ENCODE data around the gene MOB2. TPM values are rescaled to one million over a fixed set of nuclear protein-coding genes. Genes with fewer than 3 reads are reported as not detected.

The MOB2 gene
- polyA plus RNA-seq, 4 donors = 30.3 to 34.8 (median 33.6) TPM

DNA sequence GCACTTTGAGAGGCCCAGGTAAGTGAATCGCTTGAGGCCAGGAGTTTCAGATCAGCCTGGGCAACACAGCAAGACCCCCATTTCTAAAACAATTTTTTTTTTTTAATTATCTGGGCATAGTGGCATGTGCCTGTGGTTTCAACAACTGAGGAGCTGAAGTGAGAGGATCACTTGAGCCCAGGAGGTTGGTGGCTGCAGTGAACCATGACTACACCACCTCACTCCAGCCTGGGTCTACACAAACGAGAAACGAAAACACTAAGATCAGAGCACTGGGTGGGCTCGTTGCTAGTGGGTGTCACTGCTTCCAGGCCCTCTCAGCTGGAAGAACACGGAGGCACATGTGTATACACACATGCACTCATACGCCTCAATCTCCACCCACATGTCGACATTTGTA lies 4.1 kb upstream of the MOB2 start:
- no peak for DNase-seq (ENCODE audit: low read depth in 4 of 4, low spot score in 2 of 4)

DNA sequence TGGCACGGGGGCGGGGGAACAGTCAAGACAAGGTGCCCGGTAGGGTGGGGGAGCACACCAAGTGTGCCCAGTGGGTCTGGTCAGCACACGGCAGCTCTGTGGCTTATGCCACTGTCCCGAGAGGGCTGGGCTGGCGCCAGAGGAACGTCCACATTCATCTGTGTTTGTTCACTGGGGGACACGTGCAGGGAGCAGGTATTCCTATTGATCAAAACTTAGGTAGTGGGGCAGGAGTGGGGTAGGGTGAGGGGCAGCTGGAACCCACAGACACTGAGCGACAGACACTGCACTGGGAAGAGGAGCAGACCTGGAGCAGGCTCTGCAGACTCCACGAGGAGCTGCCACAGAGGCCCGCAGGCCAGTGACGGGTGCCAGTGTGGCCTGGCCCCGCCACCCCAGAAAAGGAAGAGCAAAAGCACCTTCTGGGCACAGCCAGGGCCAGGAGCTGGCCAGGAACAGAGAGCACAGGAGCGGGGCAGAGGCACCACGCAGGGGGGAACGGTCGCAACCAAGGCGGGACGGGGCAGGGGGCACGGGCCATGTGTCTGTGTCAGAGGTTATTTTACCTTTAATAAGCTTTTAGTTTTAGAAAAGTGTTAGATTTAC lies 2.1 kb upstream of the MOB2 start:
- DNase-seq (ENCODE audit: low read depth in 4 of 4, low spot score in 2 of 4) = no peak

DNA sequence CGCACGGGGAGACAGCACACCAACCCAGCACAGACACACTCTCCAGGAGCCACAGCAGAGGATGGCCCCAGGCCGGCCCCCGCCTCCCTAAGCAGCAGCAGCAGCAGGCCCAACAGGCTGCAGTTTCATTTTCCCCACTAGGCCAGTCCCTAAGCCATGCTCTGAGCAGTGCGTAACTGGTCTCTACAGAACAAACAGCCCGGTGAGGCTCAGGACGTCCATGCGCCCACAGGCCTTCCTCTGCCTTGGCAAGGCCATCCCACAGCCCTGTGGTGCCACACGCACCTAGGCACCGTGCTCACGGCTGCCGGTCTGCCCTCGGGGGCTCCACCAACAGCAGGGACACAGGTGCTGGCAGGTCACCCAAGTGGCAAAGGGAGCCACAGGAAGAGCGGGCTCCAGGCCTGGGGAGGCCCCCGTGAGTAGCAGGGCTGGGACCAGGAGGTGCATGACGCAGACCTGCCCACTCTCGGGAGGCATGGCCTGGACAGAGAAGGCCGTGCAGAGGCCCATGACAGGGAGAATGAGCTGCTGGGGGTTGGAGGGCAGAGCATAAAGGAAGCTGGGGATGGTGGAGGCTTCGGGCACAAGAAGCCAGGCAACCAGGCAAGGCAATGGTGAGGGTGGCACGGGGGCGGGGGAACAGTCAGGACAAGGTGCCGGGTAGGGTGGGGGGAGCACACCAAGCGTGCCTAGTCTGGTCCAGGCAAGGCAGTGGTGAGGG lies 1.4 kb upstream of the MOB2 start:
- no peak for DNase-seq (ENCODE audit: low read depth in 4 of 4, low spot score in 2 of 4)

DNA sequence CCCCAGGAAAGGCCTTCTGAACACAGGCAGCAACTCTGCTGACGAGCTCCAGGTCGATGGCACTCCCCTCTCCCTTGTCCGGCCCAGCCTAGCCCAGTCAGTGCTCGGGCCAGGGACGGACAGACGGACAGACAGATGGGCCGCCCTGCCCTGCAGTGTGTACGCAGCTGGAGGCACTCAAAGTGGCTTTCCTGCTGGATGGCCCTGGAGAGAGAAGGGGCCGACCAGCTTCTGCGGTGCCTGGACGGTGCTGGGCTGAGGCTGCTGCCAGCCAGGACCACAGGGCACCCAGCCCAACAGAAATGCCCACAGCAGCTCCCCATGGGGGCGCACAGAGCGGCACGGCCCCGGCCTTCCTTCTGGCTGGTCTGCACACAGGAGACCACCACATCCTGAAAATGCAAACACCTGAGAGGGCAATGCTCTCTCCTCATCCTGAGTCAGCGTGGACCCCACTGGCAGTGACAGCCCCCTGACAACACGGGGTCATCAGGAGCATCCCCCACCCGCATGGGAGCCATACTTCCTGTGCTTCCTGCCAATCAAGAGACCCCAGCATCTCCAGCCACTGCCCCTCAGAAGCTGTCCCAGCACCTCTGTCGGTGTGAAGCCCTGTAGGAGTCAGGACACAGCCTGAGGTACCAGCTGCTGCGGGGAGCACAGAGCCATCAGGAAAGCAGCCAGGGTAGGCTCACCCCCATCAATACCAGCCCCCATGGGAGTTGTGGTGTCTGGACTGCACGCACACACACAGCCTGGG lies 692 bp upstream of the MOB2 start:
- no peak for DNase-seq (ENCODE audit: low read depth in 4 of 4, low spot score in 2 of 4)

DNA sequence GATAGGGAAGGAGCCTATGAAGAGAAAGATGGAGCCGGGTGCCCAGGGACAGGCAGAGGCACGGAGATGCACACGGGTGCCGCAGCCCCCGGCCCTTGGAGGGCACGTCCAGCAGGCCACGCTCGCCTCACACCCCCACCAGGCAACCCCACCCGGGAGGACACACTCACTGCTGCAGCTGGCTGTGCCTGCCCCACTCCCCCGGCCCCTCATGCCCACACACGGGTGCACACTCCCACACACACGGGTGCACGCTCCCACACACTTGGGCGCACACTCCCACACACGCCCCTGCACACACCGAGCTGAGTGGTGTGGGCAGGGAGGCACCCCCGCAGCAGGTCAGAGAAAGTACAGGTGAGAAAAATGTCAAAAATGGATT lies 1.1 kb downstream of the MOB2 start:
- no peak for DNase-seq (ENCODE audit: low read depth in 4 of 4, low spot score in 2 of 4)

DNA sequence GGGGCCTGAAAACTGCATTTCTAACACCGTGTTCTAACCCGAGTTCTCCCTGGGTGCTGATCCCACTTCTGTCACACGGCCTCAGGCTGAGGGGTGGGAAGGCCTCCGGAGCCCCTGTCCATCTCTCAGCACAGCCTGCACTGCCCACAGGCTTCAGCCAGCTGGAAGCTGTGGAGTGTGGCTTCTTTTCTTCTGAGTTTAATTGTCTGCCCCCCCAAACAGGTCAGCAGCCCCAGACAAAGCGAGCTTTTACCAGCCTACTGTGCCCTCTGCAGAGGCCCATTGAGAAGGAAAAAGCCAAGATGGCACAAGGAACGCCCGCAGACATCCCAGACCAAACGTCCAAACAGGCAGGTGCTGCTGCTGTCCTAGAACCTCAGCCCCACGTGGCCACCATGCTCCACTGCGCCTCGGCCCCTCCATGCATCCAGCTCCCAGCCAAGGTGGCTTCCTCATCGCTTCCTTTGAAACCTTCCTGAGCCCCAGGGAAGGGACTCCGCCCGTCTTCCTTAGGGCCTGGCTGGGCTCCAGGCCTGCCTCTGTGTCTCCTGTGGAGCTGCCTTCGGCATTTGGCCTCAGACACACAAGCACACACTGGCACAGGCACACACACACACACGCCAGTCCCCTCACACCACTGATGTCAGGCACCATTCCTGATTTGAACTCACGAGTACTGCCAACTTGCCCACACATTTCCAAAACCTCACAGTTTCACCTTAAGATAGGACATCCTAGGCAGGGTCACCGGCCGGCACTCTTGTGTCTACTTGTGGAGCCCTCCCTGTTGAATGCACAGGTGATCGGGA lies 1.7 kb downstream of the MOB2 start:
- DNase-seq (ENCODE audit: low read depth in 4 of 4, low spot score in 2 of 4) = no peak

DNA sequence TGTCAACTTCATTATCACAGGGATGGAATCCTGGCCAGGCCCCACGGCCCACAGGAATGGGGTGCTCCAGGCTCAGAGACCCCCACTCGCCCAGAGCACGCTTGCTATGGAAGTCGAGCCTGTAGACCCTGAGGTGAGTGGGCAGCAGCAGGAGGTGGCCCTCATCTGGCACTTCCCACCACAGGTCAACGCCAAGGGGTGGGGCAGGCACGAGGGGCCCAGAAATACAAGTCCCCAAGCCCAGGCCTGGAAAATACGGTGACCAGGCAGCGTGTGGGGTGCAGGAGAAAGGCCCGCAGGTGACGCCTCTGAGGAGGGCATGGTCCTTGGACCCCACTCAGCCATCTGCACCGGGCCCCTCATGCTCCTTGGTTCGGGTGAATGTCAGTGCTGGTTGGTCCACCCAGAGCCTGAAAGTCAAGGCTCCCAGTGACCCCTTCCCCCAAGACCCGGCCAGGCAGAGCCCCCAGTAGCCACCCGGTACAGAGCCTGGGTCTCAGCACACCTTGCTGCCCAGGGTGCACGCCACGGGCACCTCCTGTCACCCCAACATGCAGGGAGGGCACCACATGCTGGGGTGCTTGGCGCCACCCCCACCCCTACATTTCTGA lies 2.4 kb downstream of the MOB2 start:
- no peak for DNase-seq (ENCODE audit: low read depth in 4 of 4, low spot score in 2 of 4)

DNA sequence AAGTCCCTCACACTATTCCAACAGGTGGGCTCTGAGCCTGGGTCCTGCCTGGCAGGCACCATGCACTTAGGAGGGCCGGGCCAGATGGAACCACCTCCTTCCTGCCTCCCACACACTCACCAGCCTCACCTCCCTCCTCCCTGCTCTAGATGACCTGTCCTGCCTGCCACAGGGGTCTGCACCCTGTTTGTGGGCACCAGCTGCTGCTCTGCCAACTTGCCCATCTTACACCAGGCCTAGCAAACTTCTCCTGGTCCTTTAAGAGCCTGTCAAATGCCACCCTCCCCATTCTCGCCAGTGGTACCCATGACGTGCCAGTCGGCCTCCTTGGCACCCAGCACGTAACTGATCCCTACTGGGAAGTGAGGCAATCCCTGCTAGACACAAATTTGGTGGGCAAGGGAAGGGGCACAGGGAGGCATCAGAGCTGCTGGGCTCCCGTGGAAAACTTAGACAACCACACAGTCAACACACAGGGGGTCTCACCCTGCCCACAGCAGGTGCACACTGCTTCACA lies 3.1 kb downstream of the MOB2 start:
- no peak for DNase-seq (ENCODE audit: low read depth in 4 of 4, low spot score in 2 of 4)

DNA sequence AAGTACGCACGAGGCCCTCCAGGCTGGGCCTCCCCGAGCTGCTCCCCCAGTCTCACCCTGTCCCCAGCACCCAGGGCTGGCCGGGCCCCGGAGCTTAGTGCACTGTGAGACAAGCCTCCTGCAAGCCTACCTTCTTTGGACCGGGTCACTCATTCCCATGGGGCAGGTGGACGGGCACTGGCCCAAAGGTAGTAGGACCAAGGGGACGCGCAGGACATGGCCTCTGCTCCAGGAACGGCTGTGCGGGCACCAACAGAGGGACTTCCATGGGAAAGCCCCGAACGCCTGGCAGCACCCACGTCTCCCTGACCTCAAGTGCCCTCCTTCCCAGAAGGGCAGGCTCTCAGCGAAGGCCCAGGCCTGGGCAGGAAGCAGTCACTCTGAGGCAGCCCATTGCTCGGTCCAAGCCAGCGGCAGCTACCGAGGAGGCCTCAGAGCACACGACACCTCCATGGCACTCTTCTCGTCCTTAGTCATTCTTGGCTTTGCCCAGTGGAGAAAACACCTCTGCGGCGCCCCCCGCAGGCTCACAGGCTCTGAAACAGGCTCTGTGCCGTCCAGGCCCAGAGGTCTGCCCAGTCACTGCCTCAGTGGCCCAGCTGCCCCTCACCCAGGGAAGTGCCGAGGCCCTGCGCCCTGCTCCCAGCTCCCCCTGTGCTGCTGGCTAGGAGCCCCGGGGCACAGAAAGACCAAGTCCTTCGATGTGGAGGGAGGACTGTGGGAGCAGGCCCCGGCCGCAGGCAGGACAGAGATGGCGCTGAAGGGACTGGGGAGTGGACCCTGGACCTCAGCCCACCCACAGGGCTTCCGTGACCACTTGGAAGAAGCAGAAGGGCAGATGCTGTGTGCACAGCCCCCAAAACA lies 3.8 kb downstream of the MOB2 start:
- DNase-seq (ENCODE audit: low read depth in 4 of 4, low spot score in 2 of 4) = no peak

DNA sequence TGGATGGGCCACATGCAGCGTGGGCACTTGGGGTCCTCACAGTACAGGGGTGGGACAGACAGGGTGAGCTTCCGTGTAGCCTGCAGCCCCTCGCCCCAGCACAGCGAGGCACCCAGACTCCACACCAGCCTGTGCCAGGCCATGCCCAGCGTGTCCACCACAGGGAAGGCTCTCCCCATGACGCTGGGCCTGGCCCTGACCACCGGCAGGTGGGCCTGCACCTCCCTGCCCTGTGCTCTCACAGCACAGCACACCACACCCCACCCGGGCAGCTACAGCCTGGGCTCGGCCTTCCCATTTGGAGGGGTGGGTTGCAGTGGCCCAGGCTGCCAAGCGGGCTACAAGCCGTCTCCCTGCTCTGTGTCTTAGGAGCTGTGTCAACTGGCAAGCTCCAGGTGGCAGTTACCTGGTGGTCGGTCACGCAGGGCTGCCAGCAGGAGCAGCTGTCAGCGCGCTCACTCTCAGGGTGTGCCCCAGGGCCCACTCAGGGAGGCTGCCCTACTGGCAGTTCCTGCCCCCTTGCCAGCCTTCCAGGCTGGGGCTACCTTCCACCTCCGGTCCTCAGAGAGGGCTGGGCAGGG lies 4.6 kb downstream of the MOB2 start:
- DNase-seq (ENCODE audit: low read depth in 4 of 4, low spot score in 2 of 4) = no peak

DNA sequence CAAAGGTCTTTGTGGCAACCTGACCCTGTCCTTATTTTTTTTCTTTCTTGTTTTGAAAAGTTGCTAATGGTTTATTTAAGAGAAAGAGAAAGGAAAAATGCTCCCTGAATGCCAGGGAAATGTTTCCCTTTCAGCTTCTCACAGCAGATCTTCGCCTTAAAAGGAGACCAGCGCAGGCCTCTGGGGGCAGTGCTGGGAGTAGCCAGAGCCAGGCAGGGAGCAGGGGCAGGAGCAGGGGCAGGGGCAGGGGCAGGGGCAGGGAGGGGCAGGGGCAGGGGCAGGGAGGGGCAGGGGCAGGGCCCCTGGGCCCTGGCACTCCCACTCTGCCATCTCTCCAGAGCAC lies 5.1 kb downstream of the MOB2 start:
- no peak for DNase-seq (ENCODE audit: low read depth in 4 of 4, low spot score in 2 of 4)

DNA sequence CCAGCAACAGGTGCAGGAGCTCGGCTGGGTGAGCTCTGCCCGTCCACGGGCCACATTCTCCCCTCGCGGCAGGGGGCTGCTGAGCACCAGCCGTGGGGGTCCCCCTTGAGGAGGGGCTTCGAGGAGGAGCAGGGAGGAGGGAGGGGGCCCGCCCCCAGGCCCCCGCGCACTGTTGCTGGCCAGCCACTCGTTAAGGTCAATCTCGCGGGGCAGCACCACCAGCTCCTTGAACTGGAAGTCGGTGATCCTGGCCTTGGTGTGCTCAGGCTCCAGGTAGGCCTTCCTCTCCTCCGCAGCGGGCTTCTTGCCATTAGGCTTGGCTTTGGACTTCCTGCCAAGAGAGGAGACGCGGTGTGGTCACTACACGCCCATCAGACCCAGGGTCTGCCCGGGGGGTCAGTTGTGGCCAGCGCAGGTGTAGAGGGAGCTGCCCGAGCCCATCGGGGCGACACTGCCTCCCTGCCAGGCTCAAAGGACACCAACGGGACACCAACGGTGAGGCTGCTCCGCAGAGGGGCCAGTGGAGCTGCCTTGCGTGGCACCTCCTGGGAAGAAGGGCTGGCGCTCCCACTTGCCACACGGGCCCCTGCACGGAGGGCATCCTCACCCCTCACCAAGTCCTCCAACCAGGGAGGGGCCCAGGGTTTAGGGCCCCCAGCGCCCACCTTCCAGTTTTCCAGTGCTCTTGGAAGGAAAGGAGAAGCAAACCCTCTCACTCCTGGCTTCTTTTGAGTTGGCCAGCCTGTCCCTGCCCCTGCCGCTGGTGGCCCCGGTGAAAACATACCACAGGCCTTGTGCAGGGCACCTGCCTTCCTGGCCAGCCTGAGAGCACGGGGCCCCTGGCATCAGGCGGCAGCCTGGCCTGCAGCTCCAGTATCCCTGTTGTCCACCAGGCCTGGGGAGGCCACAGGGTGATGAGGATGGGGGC lies 5.8 kb downstream of the MOB2 start:
- no peak for DNase-seq (ENCODE audit: low read depth in 4 of 4, low spot score in 2 of 4)

DNA sequence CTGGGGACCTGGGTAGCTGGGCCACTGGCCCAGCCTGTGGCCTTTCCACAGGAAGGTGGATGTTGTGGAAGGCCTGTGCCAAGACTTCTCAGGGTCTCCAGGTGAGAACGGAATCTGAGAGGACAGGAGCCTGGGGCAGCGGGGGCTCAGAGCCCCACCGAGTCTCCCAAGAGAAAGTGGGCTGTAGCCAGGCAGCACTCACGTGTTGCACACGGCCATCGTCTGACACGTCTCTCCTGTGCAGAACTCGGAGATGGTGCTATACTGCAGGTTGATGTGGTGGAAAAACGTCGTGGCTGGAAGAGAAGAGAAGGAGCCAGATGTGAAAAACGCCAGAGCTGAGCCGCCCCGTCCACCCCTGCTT lies 6.4 kb downstream of the MOB2 start:
- no peak for DNase-seq (ENCODE audit: low read depth in 4 of 4, low spot score in 2 of 4)

DNA sequence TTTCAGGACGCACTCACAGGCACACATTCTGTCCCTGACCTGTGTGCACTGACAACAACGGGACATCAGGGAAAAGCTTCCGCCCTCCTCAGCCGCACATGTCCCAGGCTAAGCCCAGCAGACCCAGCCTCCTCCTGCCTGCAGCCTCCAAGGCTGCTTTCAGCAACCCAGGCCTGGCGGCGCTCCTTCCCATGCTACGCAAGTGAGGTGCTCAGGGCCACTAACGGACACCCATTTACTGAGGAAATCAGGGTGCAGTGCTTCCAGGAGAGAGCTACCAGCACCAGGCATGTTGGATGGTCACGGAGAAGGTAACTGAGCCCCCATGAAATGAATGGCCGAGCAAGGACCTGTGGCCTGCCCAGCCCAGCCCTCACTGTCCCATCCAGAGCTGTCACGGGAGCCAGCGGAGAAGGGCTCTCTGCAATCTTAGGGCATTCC lies 6.9 kb downstream of the MOB2 start:
- no peak for DNase-seq (ENCODE audit: low read depth in 4 of 4, low spot score in 2 of 4)

DNA sequence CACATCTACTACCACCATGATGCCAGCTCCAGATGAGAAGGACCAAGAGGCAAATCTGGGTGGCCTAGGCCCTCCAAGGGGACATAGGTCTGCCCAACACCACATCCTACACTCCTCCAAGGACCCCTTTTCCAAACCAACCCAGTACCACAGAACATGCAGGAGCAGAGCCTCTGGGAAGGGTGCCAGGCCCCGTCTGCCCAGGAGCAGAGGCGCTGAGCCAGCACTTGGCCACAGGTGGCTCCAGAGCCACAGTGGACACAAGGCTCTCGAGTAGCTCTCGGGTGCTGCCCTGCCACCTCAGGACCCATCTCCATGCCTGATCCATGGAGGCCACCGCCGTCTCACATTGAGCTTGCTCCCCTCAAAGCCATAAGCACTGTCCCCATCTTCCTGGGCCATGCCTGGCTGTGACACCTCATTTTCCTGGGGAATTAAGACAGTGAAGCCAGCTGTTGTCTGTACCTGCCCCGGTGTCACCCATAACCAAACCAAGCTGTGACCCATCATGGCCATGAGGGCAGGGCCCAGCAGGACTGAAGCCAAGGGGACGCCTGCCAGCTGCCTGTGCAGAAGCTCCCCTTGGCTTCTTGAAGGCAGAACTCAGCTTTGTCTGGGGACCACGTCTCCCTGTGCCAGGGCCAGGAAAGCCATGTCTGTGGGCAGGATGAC lies 7.4 kb downstream of the MOB2 start:
- DNase-seq (ENCODE audit: low read depth in 4 of 4, low spot score in 2 of 4) = no peak

DNA sequence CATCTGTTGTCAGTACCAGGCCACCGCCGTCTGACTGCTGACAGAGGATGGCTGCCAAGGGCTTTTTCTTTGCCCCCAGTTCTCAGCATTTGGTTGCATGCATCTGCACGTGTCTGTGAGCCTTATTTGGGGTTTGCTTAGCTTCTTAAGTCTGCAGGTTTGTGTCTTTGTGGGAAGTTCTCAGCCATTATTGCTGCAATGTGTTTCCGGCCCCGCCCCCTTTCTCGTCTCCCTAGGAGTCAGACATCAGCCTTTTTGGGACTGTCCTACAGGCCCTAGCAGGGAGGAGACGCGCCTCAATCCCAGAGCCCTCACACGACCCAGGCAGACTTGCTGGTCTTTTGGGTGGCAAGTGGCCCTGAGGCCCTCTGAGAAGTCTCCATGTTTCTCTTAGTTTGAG lies 8.0 kb downstream of the MOB2 start:
- DNase-seq (ENCODE audit: low read depth in 4 of 4, low spot score in 2 of 4) = no peak

DNA sequence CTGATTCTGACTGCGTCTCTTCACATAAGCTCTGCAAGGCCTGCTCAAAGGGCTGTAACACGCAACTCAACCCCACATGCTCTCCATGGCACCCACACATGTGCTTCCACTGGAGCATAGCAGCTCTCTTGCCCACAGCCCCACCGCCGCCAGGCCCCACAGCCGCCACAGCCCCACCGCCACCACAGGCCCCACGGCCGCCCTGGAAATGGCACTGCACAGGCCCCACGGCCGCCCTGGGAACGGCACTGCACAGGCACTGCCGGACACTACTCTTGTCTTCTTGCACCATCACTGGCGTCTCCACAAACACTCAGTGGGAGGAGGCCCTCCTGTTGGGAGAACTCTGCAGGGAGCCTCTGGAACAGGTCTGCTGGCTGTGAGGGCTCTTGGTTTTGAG lies 8.6 kb downstream of the MOB2 start:
- DNase-seq (ENCODE audit: low read depth in 4 of 4, low spot score in 2 of 4) = no peak

Measured in left renal cortex interstitium (tissue), 4 donors.